HEK293T (cell line): Measurements from ENCODE around the gene SHF.

Experiments used
- CTCF ChIA-PET: fragments of 350-600 bp; formaldehyde crosslinking; extraction: SDS; loops from one replicate; lab custom pipeline; 2021; ENCODE audit warnings: antibody characterized with exemption, inconsistent platforms; lab: Yijun Ruan, JAX
- POLR2A ChIA-PET: fragments of 350-600 bp; formaldehyde crosslinking; extraction: SDS; loops from one replicate; lab custom pipeline; 2020; ENCODE audit warnings: antibody characterized with exemption, inconsistent platforms; lab: Yijun Ruan, JAX
- DNase-seq: peaks from one replicate; pipeline ENCODE4 v3.0.0; 2012; ENCODE audit warnings: mixed read lengths; ENCODE audit errors: extremely low spot score
- ARNT ChIP-seq: fragments of 450-650 bp; IDR thresholded peaks from 2 replicates; pipeline ENCODE4 v1.6.1; 2017; ENCODE audit warnings: mild to moderate bottlenecking
- BHLHE40 ChIP-seq: fragments of 450-650 bp; IDR thresholded peaks from 2 replicates; pipeline ENCODE4 v1.6.1; 2016; ENCODE audit warnings: mild to moderate bottlenecking, moderate library complexity, borderline replicate concordance
- CTBP1 ChIP-seq: fragments of 450-650 bp; IDR thresholded peaks from 2 replicates; pipeline ENCODE4 v1.6.1; 2016; ENCODE audit warnings: borderline replicate concordance
- ELF4 ChIP-seq: fragments of 450-650 bp; IDR thresholded peaks from 2 replicates; pipeline ENCODE4 v1.6.1; 2017; ENCODE audit warnings: antibody characterized with exemption
- FOXA1 ChIP-seq: fragments of 450-650 bp; IDR thresholded peaks from 2 replicates; pipeline ENCODE4 v1.6.1; 2016; ENCODE audit warnings: mild to moderate bottlenecking
- FOXK2 ChIP-seq: fragments of 450-650 bp; IDR thresholded peaks from 2 replicates; pipeline ENCODE4 v1.6.1; 2016; ENCODE audit warnings: mild to moderate bottlenecking
- FOXM1 ChIP-seq: fragments of 450-650 bp; IDR thresholded peaks from 2 replicates; pipeline ENCODE4 v1.6.1; 2017; ENCODE audit warnings: mild to moderate bottlenecking, borderline replicate concordance
- HDGF ChIP-seq: fragments of 450-650 bp; IDR thresholded peaks from 2 replicates; pipeline ENCODE4 v1.6.1; 2017; ENCODE audit warnings: antibody characterized with exemption, borderline replicate concordance
- L3MBTL2 ChIP-seq: fragments of 450-650 bp; conservative IDR thresholded peaks from 2 replicates; pipeline ENCODE4 v1.6.1; 2016; ENCODE audit warnings: mild to moderate bottlenecking
- LEF1 ChIP-seq: fragments of 450-650 bp; IDR thresholded peaks from 2 replicates; pipeline ENCODE4 v1.6.1; 2017; ENCODE audit warnings: mild to moderate bottlenecking, borderline replicate concordance
- NFRKB ChIP-seq: fragments of 450-650 bp; IDR thresholded peaks from 2 replicates; pipeline ENCODE4 v1.6.1; 2016; ENCODE audit warnings: mild to moderate bottlenecking, moderate library complexity
- SP1 ChIP-seq: fragments of 450-650 bp; IDR thresholded peaks from 2 replicates; pipeline ENCODE4 v1.6.1; 2017
- SUZ12 ChIP-seq: fragments of 450-650 bp; IDR thresholded peaks from 2 replicates; pipeline ENCODE4 v1.6.1; 2016; ENCODE audit warnings: mild to moderate bottlenecking
- TARDBP ChIP-seq: fragments of 450-650 bp; IDR thresholded peaks from 2 replicates; pipeline ENCODE4 v1.6.1; 2016
- ZNF384 ChIP-seq: fragments of 450-650 bp; IDR thresholded peaks from 2 replicates; pipeline ENCODE4 v1.6.1; 2016
- TF ChIP-seq, protein P1 (sequence below): fragments of 450-650 bp; IDR thresholded peaks from 2 replicates; pipeline ENCODE4 v1.6.1; 2016

Gene SHF

DNA sequence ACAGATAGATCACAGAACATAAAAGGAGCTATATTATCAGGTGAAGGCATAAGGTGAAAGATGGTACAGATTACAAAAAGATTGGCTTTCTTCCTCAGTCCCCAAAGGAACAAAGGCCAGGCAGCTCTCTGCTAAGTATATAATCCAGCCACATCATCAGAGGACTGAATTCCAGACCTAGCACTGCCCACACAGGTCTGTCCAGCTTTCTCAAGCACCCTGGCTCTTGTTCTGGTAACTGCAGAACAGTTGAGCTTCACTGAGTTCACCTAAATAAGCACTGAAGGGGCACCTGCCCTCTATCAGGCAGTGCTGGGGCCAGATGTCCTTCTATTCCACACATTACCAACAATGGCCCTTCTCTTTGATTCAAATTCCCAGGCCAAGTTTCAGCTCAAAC, 64.4 kb downstream of the SHF start:
- DNase-seq = no peak
- no peak for TF ChIP-seq L3MBTL2
- no peak for TF ChIP-seq NFRKB
- no peak for TF ChIP-seq ARNT
- TF ChIP-seq BHLHE40 = no peak
- TF ChIP-seq HDGF = no peak
- no peak for TF ChIP-seq ELF4
- no peak for TF ChIP-seq FOXA1
- TF ChIP-seq TARDBP = no peak
- no peak for TF ChIP-seq FOXM1
- no peak for TF ChIP-seq LEF1
- TF ChIP-seq SUZ12 = no peak
- TF ChIP-seq, protein P1, sequence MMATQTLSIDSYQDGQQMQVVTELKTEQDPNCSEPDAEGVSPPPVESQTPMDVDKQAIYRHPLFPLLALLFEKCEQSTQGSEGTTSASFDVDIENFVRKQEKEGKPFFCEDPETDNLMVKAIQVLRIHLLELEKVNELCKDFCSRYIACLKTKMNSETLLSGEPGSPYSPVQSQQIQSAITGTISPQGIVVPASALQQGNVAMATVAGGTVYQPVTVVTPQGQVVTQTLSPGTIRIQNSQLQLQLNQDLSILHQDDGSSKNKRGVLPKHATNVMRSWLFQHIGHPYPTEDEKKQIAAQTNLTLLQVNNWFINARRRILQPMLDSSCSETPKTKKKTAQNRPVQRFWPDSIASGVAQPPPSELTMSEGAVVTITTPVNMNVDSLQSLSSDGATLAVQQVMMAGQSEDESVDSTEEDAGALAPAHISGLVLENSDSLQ = no peak
- TF ChIP-seq ZNF384 = no peak
- no peak for TF ChIP-seq FOXK2
- TF ChIP-seq SP1 = no peak
- ChIA-PET CTCF (no interaction called here), POLR2A (no interaction called here)

DNA sequence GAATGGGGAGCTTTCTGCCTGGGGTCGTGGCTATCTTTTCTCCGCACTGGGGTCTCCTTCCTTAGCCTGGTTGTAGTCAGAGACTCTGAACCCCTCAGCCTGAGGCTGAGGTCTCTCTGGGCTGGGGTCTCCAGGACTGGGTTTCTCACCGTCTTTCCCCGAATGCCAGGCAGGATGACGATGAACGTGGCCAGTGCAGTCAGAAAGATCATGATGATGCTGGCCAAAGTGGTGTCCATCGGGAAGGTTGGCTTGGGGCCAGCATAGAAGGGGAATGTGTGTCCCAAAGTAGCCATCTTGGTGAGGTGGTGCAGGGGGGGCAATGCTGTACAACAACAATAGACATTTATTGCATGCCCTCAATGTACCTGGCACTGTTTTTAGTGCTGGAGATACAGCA, 65.0 kb downstream of the SHF start:
- no peak for DNase-seq
- ChIA-PET CTCF (no interaction called here), POLR2A (no interaction called here)
- TF ChIP-seq ZNF384 (no peak), FOXA1 (no peak), BHLHE40 (no peak), NFRKB (no peak), LEF1 (no peak), SUZ12 (no peak), FOXK2 (no peak), ELF4 (no peak), CTBP1 (no peak)
- TF ChIP-seq, protein P1 = no peak

DNA sequence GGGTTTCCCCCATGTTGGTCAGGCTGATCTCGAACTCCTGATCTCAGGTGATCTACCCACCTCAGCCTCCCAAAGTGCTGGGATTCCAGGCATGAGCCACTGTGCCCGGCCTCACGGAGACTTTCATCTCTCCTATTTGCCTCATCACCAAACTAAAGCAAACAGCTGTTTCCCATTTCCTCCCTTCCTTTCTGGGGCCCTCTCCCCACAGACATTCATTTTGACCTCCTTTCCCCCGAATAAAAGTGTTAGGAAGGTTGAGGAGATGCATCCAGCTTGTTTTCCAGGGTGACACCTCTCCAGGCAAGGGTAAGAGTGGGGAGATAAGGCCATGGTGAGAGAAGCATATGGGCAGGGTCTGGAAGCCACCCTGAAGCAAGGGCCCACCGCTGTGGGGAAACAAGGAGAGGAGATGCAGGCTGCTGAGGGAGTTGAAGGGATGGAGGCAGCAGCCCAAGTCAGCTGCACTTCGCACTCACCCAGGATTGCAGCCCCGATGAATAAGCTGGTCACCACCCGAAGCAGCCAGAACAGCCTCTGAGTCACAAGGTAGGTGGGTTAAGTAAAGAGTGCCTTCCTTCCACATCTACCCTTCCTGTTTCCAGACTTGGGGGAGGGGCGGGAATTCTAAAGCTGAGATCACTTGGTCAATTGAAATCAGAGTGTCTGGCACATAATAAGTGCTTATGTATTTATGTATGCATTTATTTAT, 65.9 kb downstream of the SHF start:
- CTCF ChIA-PET = interaction anchor here (0.6 kb wide), 1 partner anchor 56 kb away, joined by 3 read pairs; no protein-coding TSS in a partner anchor
- TF ChIP-seq FOXK2 (no peak), ELF4 (no peak), BHLHE40 (no peak), L3MBTL2 (no peak), TARDBP (no peak)
- DNase-seq = no peak
- POLR2A ChIA-PET = no interaction called here

DNA sequence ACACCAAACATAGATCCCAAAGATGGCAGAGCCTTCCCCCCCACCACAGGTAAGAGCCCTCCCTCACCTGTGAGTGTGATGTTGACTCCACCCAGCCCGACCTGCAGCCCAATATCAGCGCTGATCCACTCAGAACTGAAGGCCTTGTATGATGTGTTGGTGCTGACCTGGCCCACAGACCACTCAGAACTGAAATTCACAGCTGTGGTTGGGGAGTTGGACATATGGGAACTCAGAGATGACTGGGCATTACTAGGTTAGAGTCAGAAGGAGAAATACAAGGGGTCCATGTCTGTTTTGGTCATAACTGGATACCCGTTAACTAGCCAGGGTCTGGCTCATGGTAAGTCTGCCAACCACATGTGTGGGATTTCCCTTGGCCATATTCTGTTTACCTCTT, 66.7 kb downstream of the SHF start:
- CTCF ChIA-PET = no interaction called here
- TF ChIP-seq TARDBP (no peak), FOXM1 (no peak), ELF4 (no peak), L3MBTL2 (no peak), HDGF (no peak), FOXK2 (no peak), BHLHE40 (no peak), NFRKB (no peak), LEF1 (no peak), ARNT (no peak), FOXA1 (no peak), CTBP1 (no peak)
- TF ChIP-seq, protein P1 = no peak
- DNase-seq = no peak
- POLR2A ChIA-PET = no interaction called here

DNA sequence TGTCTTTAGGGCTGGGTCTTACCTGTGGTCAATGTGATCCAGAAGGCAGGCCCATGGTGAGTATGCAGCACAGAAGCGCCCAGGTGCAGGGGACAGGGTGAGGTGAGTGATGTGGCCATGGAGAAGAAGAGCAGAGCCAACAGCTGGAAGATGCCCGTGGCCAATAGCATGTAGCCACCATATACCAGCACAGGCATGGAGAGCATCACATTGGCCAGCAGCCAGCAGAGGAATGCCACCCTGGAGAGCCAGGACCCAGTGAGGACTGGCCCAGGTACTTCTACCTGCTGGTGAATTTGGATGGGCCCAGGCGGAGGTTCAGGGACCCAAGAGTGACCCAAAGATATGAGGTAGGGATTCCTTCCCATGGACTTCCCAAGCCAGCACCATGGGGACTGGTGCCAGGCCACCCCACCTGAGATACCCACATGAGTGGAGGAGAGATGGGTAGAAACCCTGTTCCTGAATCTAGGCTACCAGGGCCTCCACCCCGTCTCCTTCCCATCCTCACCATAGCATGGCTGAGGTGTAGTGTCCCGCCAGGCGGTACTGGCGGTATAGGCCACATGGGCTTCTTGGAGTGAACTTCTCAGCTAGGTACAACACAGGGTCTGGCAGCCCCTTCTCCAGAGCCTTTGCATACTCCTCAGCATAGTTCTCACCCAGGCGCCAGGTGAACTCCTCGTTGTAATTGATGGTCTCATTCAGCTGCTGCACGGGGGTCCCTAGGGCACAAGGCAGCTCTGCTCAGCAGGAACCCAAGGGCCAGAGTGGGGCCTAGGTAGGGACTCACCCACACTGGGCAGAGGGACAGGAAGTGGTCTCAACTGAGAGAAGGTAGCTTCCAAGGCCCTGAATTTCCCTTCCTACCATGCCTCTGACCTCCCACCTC, 67.4 kb downstream of the SHF start:
- ChIA-PET POLR2A (no interaction called here), CTCF (interaction anchor here (0.7 kb wide), 1 partner anchor 46 kb away, joined by 3 read pairs; no protein-coding TSS in a partner anchor)
- TF ChIP-seq ELF4 = no peak
- no peak for TF ChIP-seq NFRKB
- no peak for TF ChIP-seq SUZ12
- no peak for TF ChIP-seq L3MBTL2
- TF ChIP-seq, protein P1 = no peak
- TF ChIP-seq FOXM1 = no peak
- TF ChIP-seq FOXA1 = no peak
- no peak for TF ChIP-seq ZNF384
- TF ChIP-seq SP1 = no peak
- no peak for TF ChIP-seq TARDBP
- no peak for TF ChIP-seq FOXK2
- TF ChIP-seq HDGF = no peak
- no peak for TF ChIP-seq BHLHE40
- TF ChIP-seq CTBP1 = no peak
- TF ChIP-seq ARNT = no peak
- no peak for TF ChIP-seq LEF1
- DNase-seq = no peak
